Left ventricle myocardium inferior (tissue), 1 donor: ENCODE results near the gene KIF19. TPM values are rescaled to one million over a fixed set of nuclear protein-coding genes. Genes with fewer than 3 reads are reported as not detected.

Experiments used
- DNase-seq: peaks from one replicate; pipeline ENCODE4 v3.0.0-alpha.2; 2020
- H3K27ac ChIP-seq: fragments of 200-600 bp; replicated peaks from 2 replicates; pipeline ENCODE4 v1.8.0; 2021
- H3K27me3 ChIP-seq: fragments of 200-600 bp; 2 replicates; pipeline ENCODE4 v1.8.0; 2021; ENCODE audit warnings: low read depth
- H3K36me3 ChIP-seq: fragments of 200-600 bp; 2 replicates; pipeline ENCODE4 v1.8.0; 2021
- H3K4me1 ChIP-seq: fragments of 200-600 bp; 2 replicates; pipeline ENCODE4 v1.8.0; 2021
- H3K4me3 ChIP-seq: fragments of 200-600 bp; 2 replicates; pipeline ENCODE4 v1.8.0; 2021; ENCODE audit warnings: mild to moderate bottlenecking, moderate library complexity
- H3K9me3 ChIP-seq: fragments of 200-600 bp; replicated peaks from 2 replicates; pipeline ENCODE4 v1.8.0; 2021
- CTCF ChIP-seq: fragments of 200-600 bp; IDR thresholded peaks from 2 replicates; pipeline ENCODE4 v1.8.0; 2021; ENCODE audit warnings: antibody characterized with exemption, mild to moderate bottlenecking, borderline replicate concordance
- intact Hi-C: fragments of 100-400 bp; cut with micrococcal nuclease; formaldehyde crosslinking; loops from one replicate; pipeline ENCODE4 v1.11.0; 2022
- total RNA-seq: library from RNA; stranded (reverse); fragmentation: NEBNext Ultra II Directional; extraction: Animal tissue kit (Norgen Biotek cat#: 25700); gene quantifications from one replicate; pipeline ENCODE4 v1.2.1, GENCODE V29; 2021
- donor health status: DM: no; HTN: yes; CAD: no; lungs with severe emphysema.

The KIF19 gene
- total RNA-seq, 1 donor from 2014 or later: 0.08 TPM

- H3K4me3 ChIP-seq: no peak overlapping the region
- no peaks in the 10 kb centered on the region for H3K9me3 ChIP-seq
- no peaks in the 10 kb centered on the region for H3K27me3 ChIP-seq
- intact Hi-C loops: no loop called here
- H3K27ac ChIP-seq: no peak overlapping the region
- no peaks in the 10 kb centered on the region for H3K36me3 ChIP-seq
- no peak for DNase-seq
- peaks cover 13% of the 10 kb centered on the region for H3K4me1 ChIP-seq
- TF ChIP-seq CTCF: no peak
Measured at GRCh38 chr17:74391771-74392170, 65.7 kb downstream of the KIF19 start.

GRCh38 chr17:74392848-74393247 is 66.8 kb downstream of the KIF19 start:
- DNase-seq: no peak
- H3K27ac ChIP-seq: no peak overlapping the region
- H3K27me3 ChIP-seq: no peaks in the 10 kb centered on the region
- no peak for TF ChIP-seq CTCF
- intact Hi-C loops: no loop called here
- H3K36me3 ChIP-seq: no peaks in the 10 kb centered on the region
- H3K4me3 ChIP-seq: no peak overlapping the region
- H3K9me3 ChIP-seq: no peaks in the 10 kb centered on the region
- H3K4me1 ChIP-seq: peaks cover 7% of the 10 kb centered on the region

GRCh38 chr17:74393346-74393942 is 67.4 kb downstream of the KIF19 start:
- Histone ChIP-seq H3K9me3 (no peaks in the 10 kb centered on the region), H3K27ac (no peak overlapping the region), H3K36me3 (no peaks in the 10 kb centered on the region), H3K4me1 (peaks cover 7% of the 10 kb centered on the region), H3K27me3 (no peaks in the 10 kb centered on the region), H3K4me3 (no peak overlapping the region)
- no peak for DNase-seq
- intact Hi-C loops: no loop called here
- TF ChIP-seq CTCF: no peak

- no peak for TF ChIP-seq CTCF
- Histone ChIP-seq H3K9me3 (no peaks in the 10 kb centered on the region), H3K36me3 (no peaks in the 10 kb centered on the region), H3K4me3 (no peak overlapping the region), H3K27me3 (no peaks in the 10 kb centered on the region), H3K4me1 (peaks cover 7% of the 10 kb centered on the region), H3K27ac (no peak overlapping the region)
- intact Hi-C loops: no loop called here
- no peak for DNase-seq
Measured at GRCh38 chr17:74394275-74394950, 68.4 kb downstream of the KIF19 start.

GRCh38 chr17:74394977-74395376 is 69.0 kb downstream of the KIF19 start:
- peaks cover 7% of the 10 kb centered on the region for H3K4me1 ChIP-seq
- H3K4me3 ChIP-seq: no peak overlapping the region
- no peaks in the 10 kb centered on the region for H3K27me3 ChIP-seq
- H3K9me3 ChIP-seq: no peaks in the 10 kb centered on the region
- no peak for DNase-seq
- intact Hi-C loops: no loop called here
- H3K36me3 ChIP-seq: no peaks in the 10 kb centered on the region
- no peak for TF ChIP-seq CTCF
- H3K27ac ChIP-seq: no peak overlapping the region
